ENCODE data around the gene NETO2. TPM values are rescaled to one million over a fixed set of nuclear protein-coding genes. Genes with fewer than 3 reads are reported as not detected.

The NETO2 gene
- total RNA-seq, 1 experiment from 2014 or later = 40.6 TPM

- POLR2A ChIA-PET (ENCODE audit: unreplicated experiment) = no interaction called here
- H3K4me3 ChIP-seq (ENCODE audit: low read length) = no peak overlapping the region
- H4K20me1 ChIP-seq (ENCODE audit: low read length) = no peaks in the 10 kb centered on the region
- H2AFZ ChIP-seq (ENCODE audit: low read length) = no peak overlapping the region
- no TSS peak for BruUV-seq (replicated peaks)
- no peak for ATAC-seq
- no peak for DNase-seq
- H3K4me1 ChIP-seq (ENCODE audit: insufficient read depth, low read length) = no peaks in the 10 kb centered on the region
- no peaks in the 10 kb centered on the region for H3K9me3 ChIP-seq (ENCODE audit: low read length)
- no peaks in the 10 kb centered on the region for H3K27me3 ChIP-seq (ENCODE audit: low read length)
- no peak overlapping the region for H3K27ac ChIP-seq (ENCODE audit: low read length)
- no peak for TF ChIP-seq EZH2phosphoT487 (IDR thresholded peaks at IDR 0.05; ENCODE audit: borderline replicate concordance, low read length)
- no peak for TF ChIP-seq EZH2 (IDR thresholded peaks at IDR 0.05; ENCODE audit: low read length, unreplicated experiment)
- TF ChIP-seq, protein P1, sequence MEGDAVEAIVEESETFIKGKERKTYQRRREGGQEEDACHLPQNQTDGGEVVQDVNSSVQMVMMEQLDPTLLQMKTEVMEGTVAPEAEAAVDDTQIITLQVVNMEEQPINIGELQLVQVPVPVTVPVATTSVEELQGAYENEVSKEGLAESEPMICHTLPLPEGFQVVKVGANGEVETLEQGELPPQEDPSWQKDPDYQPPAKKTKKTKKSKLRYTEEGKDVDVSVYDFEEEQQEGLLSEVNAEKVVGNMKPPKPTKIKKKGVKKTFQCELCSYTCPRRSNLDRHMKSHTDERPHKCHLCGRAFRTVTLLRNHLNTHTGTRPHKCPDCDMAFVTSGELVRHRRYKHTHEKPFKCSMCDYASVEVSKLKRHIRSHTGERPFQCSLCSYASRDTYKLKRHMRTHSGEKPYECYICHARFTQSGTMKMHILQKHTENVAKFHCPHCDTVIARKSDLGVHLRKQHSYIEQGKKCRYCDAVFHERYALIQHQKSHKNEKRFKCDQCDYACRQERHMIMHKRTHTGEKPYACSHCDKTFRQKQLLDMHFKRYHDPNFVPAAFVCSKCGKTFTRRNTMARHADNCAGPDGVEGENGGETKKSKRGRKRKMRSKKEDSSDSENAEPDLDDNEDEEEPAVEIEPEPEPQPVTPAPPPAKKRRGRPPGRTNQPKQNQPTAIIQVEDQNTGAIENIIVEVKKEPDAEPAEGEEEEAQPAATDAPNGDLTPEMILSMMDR (conservative IDR thresholded peaks at IDR 0.05; ENCODE audit: low read depth, low read length) = no peak
- CTCF ChIA-PET = no interaction called here
- no peaks in the 10 kb centered on the region for H3K79me2 ChIP-seq (ENCODE audit: low read length)
- no peak overlapping the region for H3K4me2 ChIP-seq (ENCODE audit: low read length)
- no peaks in the 10 kb centered on the region for H3K36me3 ChIP-seq (ENCODE audit: low read depth, low read length)
- no peaks in the 10 kb centered on the region for H3F3A ChIP-seq (ENCODE audit: low read length, unreplicated experiment)
- no peaks in the 10 kb centered on the region for H3K9me2 ChIP-seq (replicated peaks; ENCODE audit: low read length)
- H3K9ac ChIP-seq (ENCODE audit: low read length) = no peak overlapping the region
- intact Hi-C loops (cut with micrococcal nuclease) = no loop called here
Observed at GRCh38 chr16:47072158-47072557, 71.6 kb downstream of the NETO2 start.

DNA sequence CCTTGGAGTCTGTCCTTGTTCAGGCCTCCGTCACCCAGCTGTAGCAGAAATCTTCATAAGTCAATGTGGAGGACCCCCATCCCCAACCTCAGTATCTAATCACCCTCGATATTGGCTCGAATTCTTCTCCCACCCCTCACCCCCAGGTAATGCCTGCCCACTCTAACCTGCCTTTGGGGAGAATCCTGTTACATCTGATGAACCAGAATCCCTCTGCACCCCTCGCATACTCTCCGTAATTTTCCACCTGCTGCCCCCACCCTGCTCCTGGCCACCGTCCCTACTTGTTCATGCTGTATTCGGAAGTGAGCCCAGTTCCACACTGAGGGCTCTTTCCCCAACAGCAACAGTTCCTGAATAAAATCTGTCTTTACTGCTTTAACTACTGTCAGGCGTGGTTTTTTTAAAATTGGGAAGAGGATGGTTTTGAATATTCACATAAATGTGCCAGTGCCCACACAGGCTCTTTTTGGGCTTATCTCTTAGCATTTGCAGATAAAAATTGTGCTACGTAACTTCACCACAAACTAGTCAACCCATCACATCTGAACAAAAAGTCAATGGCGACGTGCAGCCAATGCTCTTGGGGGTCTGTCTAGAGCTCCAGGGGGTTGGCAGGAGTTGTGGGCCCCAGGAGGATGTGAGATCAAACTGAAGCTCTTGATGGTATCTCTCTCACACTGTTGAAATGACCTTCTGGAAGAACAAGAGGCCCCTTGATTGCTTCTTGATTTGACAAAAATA lies 73.7 kb downstream of the NETO2 start:
- H3K27ac ChIP-seq (ENCODE audit: low read length) = no peak overlapping the region
- POLR2A ChIA-PET (ENCODE audit: unreplicated experiment) = no interaction called here

GRCh38 chr16:47069313-47069712 lies 74.4 kb downstream of the NETO2 start:
- TF ChIP-seq EZH2phosphoT487 (IDR thresholded peaks at IDR 0.05; ENCODE audit: borderline replicate concordance, low read length) = no peak
- TF ChIP-seq EZH2 (IDR thresholded peaks at IDR 0.05; ENCODE audit: low read length, unreplicated experiment) = no peak
- TF ChIP-seq, protein P1 (conservative IDR thresholded peaks at IDR 0.05; ENCODE audit: low read depth, low read length) = no peak
- Histone ChIP-seq H3K9me2 (replicated peaks; ENCODE audit: low read length) (no peaks in the 10 kb centered on the region), H3K79me2 (ENCODE audit: low read length) (no peaks in the 10 kb centered on the region), H3F3A (ENCODE audit: low read length, unreplicated experiment) (no peaks in the 10 kb centered on the region), H3K4me3 (ENCODE audit: low read length) (no peak overlapping the region), H3K36me3 (ENCODE audit: low read depth, low read length) (no peaks in the 10 kb centered on the region), H2AFZ (ENCODE audit: low read length) (no peak overlapping the region), H3K9ac (ENCODE audit: low read length) (no peak overlapping the region), H3K4me1 (ENCODE audit: insufficient read depth, low read length) (no peaks in the 10 kb centered on the region), H3K27me3 (ENCODE audit: low read length) (no peaks in the 10 kb centered on the region), H3K4me2 (ENCODE audit: low read length) (no peak overlapping the region), H3K27ac (ENCODE audit: low read length) (no peak overlapping the region), H4K20me1 (ENCODE audit: low read length) (no peaks in the 10 kb centered on the region), H3K9me3 (ENCODE audit: low read length) (no peaks in the 10 kb centered on the region)
- ATAC-seq (no peak), DNase-seq (no peak)
- CTCF ChIA-PET = no interaction called here
- POLR2A ChIA-PET (ENCODE audit: unreplicated experiment) = no interaction called here
- intact Hi-C loops (cut with micrococcal nuclease) = no loop called here
- no TSS peak for BruUV-seq (replicated peaks)

More for the DNA sequence above, 73.7 kb downstream of the NETO2 start:
- Histone ChIP-seq H3K79me2 (ENCODE audit: low read length) (no peaks in the 10 kb centered on the region), H3K4me2 (ENCODE audit: low read length) (no peak overlapping the region), H3K9me3 (ENCODE audit: low read length) (no peaks in the 10 kb centered on the region), H2AFZ (ENCODE audit: low read length) (no peak overlapping the region), H3F3A (ENCODE audit: low read length, unreplicated experiment) (no peaks in the 10 kb centered on the region), H3K4me1 (ENCODE audit: insufficient read depth, low read length) (no peaks in the 10 kb centered on the region), H3K4me3 (ENCODE audit: low read length) (no peak overlapping the region), H3K9ac (ENCODE audit: low read length) (no peak overlapping the region), H4K20me1 (ENCODE audit: low read length) (no peaks in the 10 kb centered on the region), H3K9me2 (replicated peaks; ENCODE audit: low read length) (no peaks in the 10 kb centered on the region), H3K27me3 (ENCODE audit: low read length) (no peaks in the 10 kb centered on the region), H3K36me3 (ENCODE audit: low read depth, low read length) (no peaks in the 10 kb centered on the region)
- no peak for TF ChIP-seq EZH2 (IDR thresholded peaks at IDR 0.05; ENCODE audit: low read length, unreplicated experiment)
- TF ChIP-seq EZH2phosphoT487 (IDR thresholded peaks at IDR 0.05; ENCODE audit: borderline replicate concordance, low read length) = no peak
- TF ChIP-seq, protein P1 (conservative IDR thresholded peaks at IDR 0.05; ENCODE audit: low read depth, low read length) = no peak
- intact Hi-C loops (cut with micrococcal nuclease) = no loop called here
- BruUV-seq (replicated peaks) = no TSS peak
- ATAC-seq (no peak), DNase-seq (no peak)
- CTCF ChIA-PET = no interaction called here
